Stimulated activated naive CD8-positive, alpha-beta T cell treated with anti-CD3 and anti-CD28 coated beads, Interleukin-15, Interleukin-2, amounts not matched to agents 100 ng/mL and 50 ng/mL, for 24 hours (primary cell): Measurements from ENCODE around the gene MYOG.

ENCODE experiments used
- H3K27ac Mint-ChIP-seq: one replicate; pipeline ENCODE4 v1.8.0; 2021; ENCODE audit warnings: mild to moderate bottlenecking, mixed read lengths
- H3K27me3 Mint-ChIP-seq: one replicate; pipeline ENCODE4 v1.8.0; 2021; ENCODE audit warnings: mixed read lengths
- H3K36me3 Mint-ChIP-seq: one replicate; pipeline ENCODE4 v1.8.0; 2021; ENCODE audit warnings: low read depth, mixed read lengths
- H3K4me1 Mint-ChIP-seq: one replicate; pipeline ENCODE4 v1.8.0; 2021; ENCODE audit warnings: low read depth, mixed read lengths
- H3K4me3 Mint-ChIP-seq: one replicate; pipeline ENCODE4 v1.8.0; 2021; ENCODE audit warnings: mild to moderate bottlenecking, mixed read lengths
- H3K9me3 Mint-ChIP-seq: one replicate; pipeline ENCODE4 v1.8.0; 2021; ENCODE audit warnings: mixed read lengths

Gene MYOG

GRCh38 chr1:203041351-203041932 lies 44.4 kb downstream of the MYOG start:
- Mint-ChIP-seq H3K27ac (no peak overlapping the region), H3K27me3 (peaks cover 9% of the 10 kb centered on the region), H3K9me3 (no peaks in the 10 kb centered on the region), H3K4me1 (peaks cover 5% of the 10 kb centered on the region), H3K36me3 (peaks cover 4% of the 10 kb centered on the region), H3K4me3 (no peak overlapping the region)

- H3K27me3 Mint-ChIP-seq: peaks cover 9% of the 10 kb centered on the region
- H3K36me3 Mint-ChIP-seq: peaks cover 4% of the 10 kb centered on the region
- H3K4me3 Mint-ChIP-seq: no peak overlapping the region
- H3K27ac Mint-ChIP-seq: no peak overlapping the region
- peaks cover 5% of the 10 kb centered on the region for H3K4me1 Mint-ChIP-seq
- H3K9me3 Mint-ChIP-seq: no peaks in the 10 kb centered on the region
These were observed 45.1 kb downstream of the MYOG start for GRCh38 chr1:203040513-203041275.

GRCh38 chr1:203039609-203040512 lies 46.0 kb downstream of the MYOG start:
- no peak overlapping the region for H3K4me3 Mint-ChIP-seq
- H3K4me1 Mint-ChIP-seq: peaks cover 5% of the 10 kb centered on the region
- no peak overlapping the region for H3K27ac Mint-ChIP-seq
- H3K27me3 Mint-ChIP-seq: peaks cover 7% of the 10 kb centered on the region
- H3K9me3 Mint-ChIP-seq: no peaks in the 10 kb centered on the region
- H3K36me3 Mint-ChIP-seq: peaks cover 4% of the 10 kb centered on the region

- Mint-ChIP-seq H3K4me3 (no peak overlapping the region), H3K36me3 (peaks cover 4% of the 10 kb centered on the region), H3K27ac (no peak overlapping the region), H3K27me3 (peaks cover 5% of the 10 kb centered on the region), H3K4me1 (peaks cover 5% of the 10 kb centered on the region), H3K9me3 (no peaks in the 10 kb centered on the region)
These were observed 46.8 kb downstream of the MYOG start for GRCh38 chr1:203038891-203039608.

- H3K36me3 Mint-ChIP-seq: peaks cover 4% of the 10 kb centered on the region
- H3K4me3 Mint-ChIP-seq: no peak overlapping the region
- H3K9me3 Mint-ChIP-seq: no peaks in the 10 kb centered on the region
- peaks cover 5% of the 10 kb centered on the region for H3K4me1 Mint-ChIP-seq
- H3K27me3 Mint-ChIP-seq: peaks cover 5% of the 10 kb centered on the region
- H3K27ac Mint-ChIP-seq: no peak overlapping the region
These were observed 47.5 kb downstream of the MYOG start for GRCh38 chr1:203038217-203038741.

- H3K36me3 Mint-ChIP-seq: peaks cover 4% of the 10 kb centered on the region
- H3K9me3 Mint-ChIP-seq: no peaks in the 10 kb centered on the region
- no peak overlapping the region for H3K4me3 Mint-ChIP-seq
- peaks cover 5% of the 10 kb centered on the region for H3K27me3 Mint-ChIP-seq
- H3K27ac Mint-ChIP-seq: no peak overlapping the region
- H3K4me1 Mint-ChIP-seq: peaks cover 5% of the 10 kb centered on the region
These were observed 48.2 kb downstream of the MYOG start for GRCh38 chr1:203037509-203038190.

- no peak overlapping the region for H3K27ac Mint-ChIP-seq
- peaks cover 4% of the 10 kb centered on the region for H3K36me3 Mint-ChIP-seq
- H3K9me3 Mint-ChIP-seq: no peaks in the 10 kb centered on the region
- no peak overlapping the region for H3K4me3 Mint-ChIP-seq
- peaks cover 5% of the 10 kb centered on the region for H3K4me1 Mint-ChIP-seq
- H3K27me3 Mint-ChIP-seq: peaks cover 5% of the 10 kb centered on the region
These were observed 49.3 kb downstream of the MYOG start for GRCh38 chr1:203036537-203036936.

- peaks cover 5% of the 10 kb centered on the region for H3K27me3 Mint-ChIP-seq
- no peak overlapping the region for H3K27ac Mint-ChIP-seq
- peaks cover 5% of the 10 kb centered on the region for H3K4me1 Mint-ChIP-seq
- no peak overlapping the region for H3K4me3 Mint-ChIP-seq
- no peaks in the 10 kb centered on the region for H3K9me3 Mint-ChIP-seq
- H3K36me3 Mint-ChIP-seq: peaks cover 4% of the 10 kb centered on the region
These were observed 49.7 kb downstream of the MYOG start for GRCh38 chr1:203036135-203036534.

GRCh38 chr1:203035111-203036000 lies 50.5 kb downstream of the MYOG start:
- H3K36me3 Mint-ChIP-seq: peaks cover 4% of the 10 kb centered on the region
- peaks cover 5% of the 10 kb centered on the region for H3K27me3 Mint-ChIP-seq
- no peaks in the 10 kb centered on the region for H3K9me3 Mint-ChIP-seq
- no peak overlapping the region for H3K27ac Mint-ChIP-seq
- no peak overlapping the region for H3K4me3 Mint-ChIP-seq
- peaks cover 5% of the 10 kb centered on the region for H3K4me1 Mint-ChIP-seq

GRCh38 chr1:203034422-203035110 lies 51.2 kb downstream of the MYOG start:
- no peaks in the 10 kb centered on the region for H3K9me3 Mint-ChIP-seq
- no peak overlapping the region for H3K27ac Mint-ChIP-seq
- peaks cover 5% of the 10 kb centered on the region for H3K27me3 Mint-ChIP-seq

GRCh38 chr1:203033917-203034316 lies 51.9 kb downstream of the MYOG start:
- H3K4me3 Mint-ChIP-seq: no peak overlapping the region
- H3K36me3 Mint-ChIP-seq: no peaks in the 10 kb centered on the region
- H3K27ac Mint-ChIP-seq: no peak overlapping the region
- H3K27me3 Mint-ChIP-seq: no peaks in the 10 kb centered on the region
- no peaks in the 10 kb centered on the region for H3K4me1 Mint-ChIP-seq
- no peaks in the 10 kb centered on the region for H3K9me3 Mint-ChIP-seq

More at GRCh38 chr1:203034422-203035110, 51.2 kb downstream of the MYOG start:
- Mint-ChIP-seq H3K4me3 (no peak overlapping the region), H3K4me1 (peaks cover 5% of the 10 kb centered on the region), H3K36me3 (peaks cover 4% of the 10 kb centered on the region)

- Mint-ChIP-seq H3K27ac (no peak overlapping the region), H3K9me3 (no peaks in the 10 kb centered on the region), H3K4me3 (no peak overlapping the region), H3K27me3 (no peaks in the 10 kb centered on the region), H3K4me1 (no peaks in the 10 kb centered on the region), H3K36me3 (no peaks in the 10 kb centered on the region)
These were observed 52.5 kb downstream of the MYOG start for GRCh38 chr1:203033287-203033686.
